Kidney tubule cell (primary cell): ENCODE measurements around the gene TUBGCP3.

Experiments
- DNase-seq: peaks from one replicate; pipeline ENCODE4 v3.0.0-alpha.2; 2018; ENCODE audit warnings: low spot score

Gene TUBGCP3

GRCh38 chr13:112441779-112442310, 146.1 kb downstream of the TUBGCP3 start:
- DNase-seq, result no peak

GRCh38 chr13:112441226-112441625, 146.7 kb downstream of the TUBGCP3 start:
- DNase-seq, result no peak

GRCh38 chr13:112438515-112438914, 149.4 kb downstream of the TUBGCP3 start:
- DNase-seq, result no peak

- no peak for DNase-seq
Observed at GRCh38 chr13:112438094-112438493, 149.9 kb downstream of the TUBGCP3 start.

- no peak for DNase-seq
Observed at GRCh38 chr13:112435973-112436372, 152.0 kb downstream of the TUBGCP3 start.
